Measurements from ENCODE around the gene SLC25A34.

DNA sequence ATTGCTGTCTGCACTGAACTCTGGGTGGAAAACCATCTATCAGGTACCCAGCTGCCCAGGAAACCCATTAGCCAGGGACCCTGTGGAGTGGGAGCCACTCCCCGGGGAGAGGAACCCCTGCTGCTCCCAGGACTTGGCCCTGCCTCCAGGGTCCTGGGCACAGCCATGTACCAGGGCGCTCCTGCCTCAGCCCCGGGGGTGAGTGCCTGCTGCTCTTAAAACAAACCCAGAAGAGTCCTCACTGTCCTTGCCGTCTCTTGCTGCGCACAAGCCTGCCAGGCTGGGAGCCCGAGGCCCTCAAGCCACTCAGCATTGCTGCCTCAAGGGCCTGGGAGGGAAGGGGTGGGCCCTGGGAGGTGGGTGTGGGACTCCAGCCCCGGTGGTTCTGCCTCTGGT lies 3.4 kb upstream of the SLC25A34 start:
- TF ChIP-seq POLR2A (IDR thresholded peaks at IDR 0.05), result no peak
- TF ChIP-seq, protein P1, sequence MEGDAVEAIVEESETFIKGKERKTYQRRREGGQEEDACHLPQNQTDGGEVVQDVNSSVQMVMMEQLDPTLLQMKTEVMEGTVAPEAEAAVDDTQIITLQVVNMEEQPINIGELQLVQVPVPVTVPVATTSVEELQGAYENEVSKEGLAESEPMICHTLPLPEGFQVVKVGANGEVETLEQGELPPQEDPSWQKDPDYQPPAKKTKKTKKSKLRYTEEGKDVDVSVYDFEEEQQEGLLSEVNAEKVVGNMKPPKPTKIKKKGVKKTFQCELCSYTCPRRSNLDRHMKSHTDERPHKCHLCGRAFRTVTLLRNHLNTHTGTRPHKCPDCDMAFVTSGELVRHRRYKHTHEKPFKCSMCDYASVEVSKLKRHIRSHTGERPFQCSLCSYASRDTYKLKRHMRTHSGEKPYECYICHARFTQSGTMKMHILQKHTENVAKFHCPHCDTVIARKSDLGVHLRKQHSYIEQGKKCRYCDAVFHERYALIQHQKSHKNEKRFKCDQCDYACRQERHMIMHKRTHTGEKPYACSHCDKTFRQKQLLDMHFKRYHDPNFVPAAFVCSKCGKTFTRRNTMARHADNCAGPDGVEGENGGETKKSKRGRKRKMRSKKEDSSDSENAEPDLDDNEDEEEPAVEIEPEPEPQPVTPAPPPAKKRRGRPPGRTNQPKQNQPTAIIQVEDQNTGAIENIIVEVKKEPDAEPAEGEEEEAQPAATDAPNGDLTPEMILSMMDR (IDR thresholded peaks at IDR 0.05 in 4 of 5, conservative IDR thresholded peaks at IDR 0.05 in 1 of 5), result no peak

Data from gastrocnemius medialis (tissue), 4 donors.